GM12874 (cell line): Measurements from ENCODE around the gene TWNK.

Experiments
- TF ChIP-seq, protein P1 (sequence below): IDR thresholded peaks from 2 replicates; pipeline ENCODE4 v1.5.1; 2011; ENCODE audit warnings: low read depth, mild to moderate bottlenecking, control low read depth, low read length, moderate library complexity; ENCODE audit not compliant: insufficient read depth

TWNK gene

GRCh38 chr10:101016814-101017213 is 29.5 kb downstream of the TWNK start:
- TF ChIP-seq, protein P1, sequence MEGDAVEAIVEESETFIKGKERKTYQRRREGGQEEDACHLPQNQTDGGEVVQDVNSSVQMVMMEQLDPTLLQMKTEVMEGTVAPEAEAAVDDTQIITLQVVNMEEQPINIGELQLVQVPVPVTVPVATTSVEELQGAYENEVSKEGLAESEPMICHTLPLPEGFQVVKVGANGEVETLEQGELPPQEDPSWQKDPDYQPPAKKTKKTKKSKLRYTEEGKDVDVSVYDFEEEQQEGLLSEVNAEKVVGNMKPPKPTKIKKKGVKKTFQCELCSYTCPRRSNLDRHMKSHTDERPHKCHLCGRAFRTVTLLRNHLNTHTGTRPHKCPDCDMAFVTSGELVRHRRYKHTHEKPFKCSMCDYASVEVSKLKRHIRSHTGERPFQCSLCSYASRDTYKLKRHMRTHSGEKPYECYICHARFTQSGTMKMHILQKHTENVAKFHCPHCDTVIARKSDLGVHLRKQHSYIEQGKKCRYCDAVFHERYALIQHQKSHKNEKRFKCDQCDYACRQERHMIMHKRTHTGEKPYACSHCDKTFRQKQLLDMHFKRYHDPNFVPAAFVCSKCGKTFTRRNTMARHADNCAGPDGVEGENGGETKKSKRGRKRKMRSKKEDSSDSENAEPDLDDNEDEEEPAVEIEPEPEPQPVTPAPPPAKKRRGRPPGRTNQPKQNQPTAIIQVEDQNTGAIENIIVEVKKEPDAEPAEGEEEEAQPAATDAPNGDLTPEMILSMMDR, result no peak

DNA sequence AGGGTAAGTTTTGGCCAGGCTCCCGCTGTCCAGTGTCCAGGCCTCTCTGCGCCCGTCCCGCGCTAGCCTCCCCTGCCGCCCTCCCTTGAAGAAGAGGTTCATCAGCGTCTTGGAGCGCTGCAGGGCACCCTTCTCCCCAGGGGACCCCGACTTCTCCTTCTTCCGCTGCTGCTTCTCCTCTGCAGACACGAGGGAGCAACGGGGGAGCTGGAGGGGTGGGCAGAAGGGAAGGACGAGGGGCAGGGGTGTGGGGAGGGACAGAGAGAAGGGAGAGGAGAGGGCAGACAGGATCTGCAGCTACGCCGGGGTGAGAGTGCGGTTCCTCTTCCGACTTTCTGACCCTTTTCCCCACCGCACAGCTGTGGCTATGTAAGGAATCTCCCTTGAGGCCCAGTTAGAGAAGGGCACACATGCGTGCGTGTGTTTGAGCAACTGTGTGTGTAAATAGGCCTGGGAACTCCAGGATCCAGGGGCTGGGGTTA is 30.8 kb downstream of the TWNK start:
- TF ChIP-seq, protein P1, result no peak

DNA sequence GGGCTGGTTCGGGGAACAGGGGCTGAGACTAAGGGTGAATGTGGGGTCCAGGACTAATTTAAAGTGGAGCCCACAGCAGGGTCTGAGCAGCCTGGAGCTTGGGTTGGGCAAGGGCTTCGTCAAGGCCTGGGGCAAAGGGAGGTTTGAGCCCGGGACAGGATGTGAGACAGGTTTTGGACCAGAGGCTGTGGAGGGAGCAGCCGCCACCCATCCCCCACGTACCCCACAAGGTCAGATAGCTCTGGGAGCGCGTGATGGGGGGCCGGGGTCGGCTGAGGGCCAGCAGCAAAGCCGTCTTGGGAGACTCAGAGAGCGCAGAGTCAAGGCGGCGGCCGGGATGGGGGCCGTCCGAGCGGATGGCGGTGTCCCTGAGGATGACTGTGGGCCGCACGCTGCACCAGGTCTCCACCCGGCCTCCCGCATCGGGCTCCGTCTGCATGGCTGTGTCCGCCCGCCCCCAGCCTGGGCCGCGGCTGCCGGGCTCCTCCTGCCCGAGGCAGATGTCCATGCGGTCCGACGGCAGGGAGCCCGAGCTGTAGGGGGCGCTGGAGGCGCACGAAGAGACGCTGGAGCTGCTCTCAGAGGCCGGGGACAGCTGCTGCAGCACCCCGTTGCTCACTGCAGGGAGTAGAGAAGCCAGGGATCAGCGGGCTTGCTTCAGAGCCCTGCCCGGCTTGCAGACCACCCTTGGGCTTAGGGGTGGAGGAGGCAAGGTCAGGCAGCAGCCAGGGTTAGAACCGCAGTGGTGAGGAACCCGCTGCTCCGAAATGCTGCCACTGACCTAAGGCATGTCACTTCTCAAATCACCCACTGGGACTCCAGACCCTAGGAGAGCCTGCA is 31.5 kb downstream of the TWNK start:
- TF ChIP-seq, protein P1, result peak; percentile 87

GRCh38 chr10:101019440-101019703 is 32.0 kb downstream of the TWNK start:
- TF ChIP-seq, protein P1, result no peak

DNA sequence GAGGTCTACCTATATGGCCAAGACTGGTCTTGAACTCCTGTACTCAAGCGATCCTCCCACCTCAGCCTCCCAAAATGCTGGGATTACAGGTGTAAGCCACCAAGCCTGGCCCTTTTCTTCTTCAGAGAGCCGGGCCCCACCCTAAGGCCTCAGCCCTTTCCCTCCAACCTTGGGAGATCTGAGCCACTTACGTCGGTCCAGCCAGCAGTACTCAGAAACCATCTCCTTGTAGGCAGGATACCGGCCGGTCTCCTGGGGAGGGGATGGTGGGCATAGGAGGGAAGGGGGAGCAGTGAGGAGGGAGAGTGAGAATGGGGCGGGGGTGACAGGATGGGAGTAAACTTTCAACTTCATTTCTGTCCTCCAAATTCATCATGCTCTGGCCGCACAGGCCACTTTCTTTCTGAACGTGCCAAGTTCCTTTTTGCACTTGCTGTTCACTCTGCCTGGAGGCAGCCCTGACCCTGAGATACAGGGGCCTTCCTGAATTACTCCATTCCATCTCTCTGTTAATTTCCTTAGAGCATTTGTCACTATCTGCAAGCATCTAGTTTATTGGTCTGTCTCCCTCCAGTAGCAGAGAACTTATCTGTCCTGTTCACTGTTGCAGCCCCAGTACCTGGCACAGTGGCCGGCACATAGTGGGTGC is 33.2 kb downstream of the TWNK start:
- TF ChIP-seq, protein P1, result no peak

GRCh38 chr10:101021239-101021638 is 33.9 kb downstream of the TWNK start:
- TF ChIP-seq, protein P1, result no peak

- TF ChIP-seq, protein P1, result no peak
Measured at GRCh38 chr10:101021692-101022251, 34.4 kb downstream of the TWNK start.
